Measurements from ENCODE around the gene RGMA.

GRCh38 chr15:93018574-93018973 is 70.4 kb downstream of the RGMA start:
- TF ChIP-seq CTCF (IDR thresholded peaks at IDR 0.05; ENCODE audit: extremely low read depth in 1 of 2, insufficient read depth in 1 of 2, low read depth in 1 of 2, low read length in 2 of 2) (peak in 1 of 2 donors; percentile 16), POLR2A (IDR thresholded peaks at IDR 0.05; ENCODE audit: low read depth, low read length) (no peak), EZH2 (IDR thresholded peaks at IDR 0.05; ENCODE audit: borderline replicate concordance, low read depth, low read length, severe bottlenecking) (no peak), JUN (IDR thresholded peaks at IDR 0.05; ENCODE audit: borderline replicate concordance, insufficient read depth, insufficient read length, low read depth) (no peak)
